Loucy (cell line): ENCODE results near the gene CTIF.

ENCODE experiments used
- CTCF ChIP-seq: fragments of 200-600 bp; sonication (generic); conservative IDR thresholded peaks from 2 replicates; pipeline ENCODE4 v1.5.1; 2014; ENCODE audit warnings: mild to moderate bottlenecking, antibody characterized with exemption, low read length
- EZH2phosphoT487 ChIP-seq: fragments of 200-600 bp; IDR thresholded peaks from 2 replicates; pipeline ENCODE4 v1.6.1; 2018; ENCODE audit warnings: antibody characterized with exemption, mild to moderate bottlenecking, moderate library complexity, borderline replicate concordance

GRCh38 chr18:48841381-48842258 is 302.8 kb downstream of the CTIF start:
- TF ChIP-seq CTCF (no peak), EZH2phosphoT487 (no peak)
